RPMI8226 (cell line): ENCODE results near the gene RPS6KB2.

ENCODE experiments used
- DNase-seq: peaks from one replicate; pipeline ENCODE4 v3.0.0-alpha.2; 2015

Gene RPS6KB2

DNA sequence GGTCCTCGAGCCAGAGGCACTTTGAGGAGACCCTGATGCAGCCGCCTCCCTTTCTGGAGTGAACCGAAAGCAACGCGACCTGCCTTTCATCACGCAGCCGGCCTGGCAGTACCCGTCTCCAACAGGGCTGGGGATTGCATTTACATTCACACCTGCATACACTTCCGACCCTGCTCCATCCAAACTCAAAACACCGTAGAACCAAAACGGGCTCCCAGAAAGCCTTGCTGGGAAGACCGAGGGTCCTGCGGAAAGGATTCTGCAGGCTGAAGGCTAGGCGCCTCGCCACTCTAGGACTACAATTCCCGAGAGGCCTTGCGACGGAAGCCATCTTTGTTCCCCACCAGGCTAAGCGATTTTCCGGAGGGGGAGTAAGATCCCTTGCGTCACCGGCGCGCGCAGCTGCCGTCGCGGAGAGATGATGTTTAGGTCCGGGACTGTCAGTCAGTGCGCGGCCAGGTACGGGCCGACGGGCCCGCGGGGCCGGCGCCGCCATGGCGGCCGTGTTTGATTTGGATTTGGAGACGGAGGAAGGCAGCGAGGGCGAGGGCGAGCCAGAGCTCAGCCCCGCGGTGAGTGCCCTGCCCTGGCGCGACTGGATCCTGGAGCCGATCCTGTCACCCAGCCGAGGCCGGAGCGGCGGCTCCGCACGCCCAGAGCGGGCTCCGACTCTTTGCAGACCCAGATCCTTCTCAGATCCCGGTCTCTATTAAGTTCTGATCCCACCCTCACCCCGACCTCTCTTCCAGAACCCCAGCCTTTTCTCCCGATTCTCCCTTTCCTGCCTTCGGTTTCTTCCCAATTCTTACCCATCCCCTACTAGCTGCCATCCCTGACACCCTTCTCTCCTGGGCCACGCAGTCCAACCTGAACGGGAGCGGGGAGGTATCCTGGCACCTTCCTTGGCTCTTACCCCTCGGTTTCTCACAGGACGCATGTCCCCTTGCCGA is at the start of gene RPS6KB2:
Gene RPS6KB2, plus strand, starts transcription at position 443 of the 950 bp plus-strand sequence. Its CDS starts 52 bp downstream, at position 495.
- peak; percentile 99 for DNase-seq

GRCh38 chr11:67378544-67378943 is 49.8 kb upstream of the RPS6KB2 start:
- DNase-seq = no peak

DNA sequence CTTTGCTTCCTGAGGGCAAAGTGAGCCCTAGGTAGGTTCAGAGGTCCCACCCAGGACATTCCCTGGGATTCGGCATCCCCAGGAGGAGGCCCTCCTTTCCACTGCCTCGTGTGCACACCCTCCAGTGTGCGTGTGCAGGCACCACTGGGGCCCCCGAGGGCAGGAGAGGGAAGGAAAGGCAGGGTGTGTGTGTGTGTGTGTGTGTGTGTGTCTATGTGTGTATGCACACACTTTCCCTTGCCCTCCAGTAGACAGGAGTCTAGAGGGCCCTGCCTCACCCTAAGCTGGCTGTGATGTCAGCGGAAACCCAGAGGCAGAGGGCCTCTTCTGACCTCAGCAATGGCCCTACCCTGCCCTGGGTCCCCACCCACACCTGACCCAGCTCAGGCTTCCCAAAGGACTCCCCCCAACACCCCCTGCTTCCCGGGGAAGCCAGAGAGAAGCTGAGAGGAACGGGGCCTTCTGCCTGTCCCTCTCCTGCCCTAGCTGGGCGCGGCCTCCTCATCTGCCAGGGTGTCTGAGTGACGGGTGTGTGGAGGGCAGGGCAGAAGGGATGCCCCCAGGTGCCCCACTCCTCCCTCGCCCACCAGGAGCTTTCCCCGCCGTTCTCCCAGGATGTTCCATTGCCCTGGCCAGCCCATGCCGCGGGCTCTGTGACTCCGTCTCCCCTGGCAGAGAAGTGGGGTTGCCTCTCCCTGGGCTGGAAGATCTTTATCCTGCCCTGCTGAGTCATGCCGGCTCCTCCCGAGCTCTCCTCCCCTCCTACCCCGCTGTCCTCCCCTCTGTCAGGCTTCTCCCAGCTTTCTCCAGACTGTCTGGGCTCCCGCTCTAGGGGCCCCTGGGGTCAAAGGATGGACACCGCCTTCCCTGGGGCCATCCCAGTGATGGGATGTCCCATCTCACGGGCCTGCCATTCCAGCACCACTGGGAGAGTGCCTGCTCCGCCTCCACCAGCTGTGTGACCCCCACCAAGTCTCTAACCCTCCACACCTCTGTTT is 48.9 kb upstream of the RPS6KB2 start:
- DNase-seq = no peak

DNA sequence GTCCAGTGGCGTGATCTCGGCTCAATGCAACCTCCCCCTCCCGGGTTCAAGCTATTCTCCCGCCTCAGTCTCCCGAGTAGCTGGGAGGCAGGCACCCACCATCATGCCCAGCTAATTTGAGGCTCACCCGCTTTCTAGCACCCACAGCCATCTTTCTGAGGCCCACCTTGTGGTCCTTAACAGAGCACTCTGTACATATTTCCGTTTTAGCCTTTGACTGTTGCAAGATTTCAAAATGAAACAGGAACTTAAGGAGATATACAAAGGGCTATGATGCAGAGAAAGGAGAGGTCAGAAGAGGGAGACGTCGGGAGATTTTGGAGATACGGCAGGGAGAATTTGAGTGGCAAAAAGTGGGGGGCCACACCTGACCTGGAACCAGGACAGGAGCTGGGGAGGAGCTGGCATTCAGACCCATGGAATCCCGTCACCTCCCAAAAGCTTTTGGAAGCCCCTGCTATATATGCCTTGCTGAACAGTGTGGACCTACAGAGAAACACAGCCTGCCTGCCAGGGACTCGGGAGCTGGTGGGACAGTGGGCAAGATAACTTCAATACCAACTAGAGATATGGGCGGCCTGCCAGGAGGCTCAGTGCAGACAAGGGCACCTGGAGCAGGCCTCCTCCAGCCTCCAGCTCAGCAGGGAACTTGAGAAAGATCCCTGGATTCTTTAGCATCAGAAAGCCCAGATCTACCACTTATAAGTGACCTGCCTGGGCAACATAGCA is 46.9 kb upstream of the RPS6KB2 start:
- no peak for DNase-seq

DNA sequence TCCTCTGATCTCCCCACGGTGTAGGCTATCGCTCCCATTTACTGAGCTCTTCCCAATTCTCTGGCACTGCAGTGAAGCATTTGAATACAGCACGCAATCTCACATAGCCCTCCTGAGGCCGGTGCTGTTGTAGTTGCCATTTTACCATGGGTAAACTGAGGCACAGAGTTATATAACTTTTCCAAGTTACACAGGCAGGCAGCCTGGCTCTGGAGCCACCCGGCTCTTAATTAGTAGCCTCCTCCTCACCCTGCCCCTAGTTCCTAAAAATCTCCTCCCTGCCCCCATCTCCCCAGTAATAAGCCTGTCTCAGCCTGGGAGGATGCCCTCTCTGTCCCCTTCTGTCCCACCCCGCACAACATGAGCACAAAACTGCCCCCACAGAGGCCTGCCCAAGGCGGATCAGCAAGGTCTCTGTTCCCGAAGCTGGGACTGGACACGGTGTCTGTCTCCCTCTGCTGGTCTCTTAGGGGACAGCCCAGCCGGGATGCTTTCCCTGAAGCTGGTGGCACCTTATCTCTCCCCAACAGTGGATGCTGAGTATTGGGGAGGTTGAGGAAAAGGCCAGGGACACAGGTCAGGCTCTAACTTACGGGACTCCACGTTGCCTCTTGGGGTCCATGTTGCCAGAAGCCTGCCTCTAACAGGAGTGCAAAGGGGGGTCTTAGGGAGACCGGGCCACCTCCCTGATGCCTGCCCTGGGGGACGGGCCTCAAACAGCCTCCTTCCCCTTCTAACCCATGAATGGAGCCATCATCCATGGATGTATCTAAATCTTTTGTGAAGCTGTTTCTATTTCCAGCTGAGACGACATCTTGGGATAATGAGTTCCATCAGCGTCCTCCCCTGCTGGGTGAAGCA is 45.8 kb upstream of the RPS6KB2 start:
- DNase-seq = peak; percentile 75

DNA sequence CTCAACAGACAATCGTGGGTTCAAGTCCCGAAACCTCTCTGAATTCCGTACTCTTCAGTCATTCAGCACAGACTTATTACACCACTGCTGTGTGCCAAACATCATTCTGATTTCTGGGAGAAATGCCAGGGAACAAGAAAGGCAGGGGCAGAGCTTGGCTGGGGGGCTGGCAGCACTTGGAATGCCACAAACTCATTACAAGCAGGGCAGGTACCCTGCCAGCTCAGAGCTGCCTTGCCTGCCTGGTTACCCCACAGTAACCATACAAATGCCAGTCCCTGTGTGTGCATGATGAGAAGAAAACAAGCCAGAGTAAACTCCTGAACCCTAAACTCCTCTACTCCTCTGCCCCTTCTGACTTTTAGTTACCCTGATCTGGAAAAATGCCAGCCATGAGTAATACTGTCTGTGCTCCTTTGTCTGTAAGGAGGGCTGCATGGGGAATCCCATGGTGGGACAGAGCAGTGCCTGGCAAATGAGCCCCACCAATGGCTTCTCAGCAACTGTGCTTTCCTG is 43.4 kb upstream of the RPS6KB2 start:
- DNase-seq = peak; percentile 32

DNA sequence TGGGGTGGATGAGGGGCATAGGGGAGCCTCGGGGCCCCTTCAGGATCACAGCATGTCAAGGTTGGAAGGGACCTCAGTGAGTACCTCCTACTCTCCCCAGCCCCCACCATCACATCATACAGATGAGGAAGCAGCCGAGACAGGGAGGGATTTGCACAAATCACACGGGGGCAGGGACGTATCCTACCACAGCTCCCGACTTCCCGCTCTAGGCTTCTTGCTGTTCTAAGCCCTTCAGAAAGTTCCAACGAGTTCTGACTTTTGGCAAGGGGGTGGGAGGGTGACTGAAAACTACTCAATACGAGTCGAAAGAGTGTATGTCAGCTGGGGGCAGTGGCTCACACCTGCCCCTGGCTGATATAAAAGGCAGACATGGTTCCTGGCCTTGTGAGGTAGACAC is 41.2 kb upstream of the RPS6KB2 start:
- DNase-seq = no peak

GRCh38 chr11:67387518-67387917 is 40.8 kb upstream of the RPS6KB2 start:
- no peak for DNase-seq

DNA sequence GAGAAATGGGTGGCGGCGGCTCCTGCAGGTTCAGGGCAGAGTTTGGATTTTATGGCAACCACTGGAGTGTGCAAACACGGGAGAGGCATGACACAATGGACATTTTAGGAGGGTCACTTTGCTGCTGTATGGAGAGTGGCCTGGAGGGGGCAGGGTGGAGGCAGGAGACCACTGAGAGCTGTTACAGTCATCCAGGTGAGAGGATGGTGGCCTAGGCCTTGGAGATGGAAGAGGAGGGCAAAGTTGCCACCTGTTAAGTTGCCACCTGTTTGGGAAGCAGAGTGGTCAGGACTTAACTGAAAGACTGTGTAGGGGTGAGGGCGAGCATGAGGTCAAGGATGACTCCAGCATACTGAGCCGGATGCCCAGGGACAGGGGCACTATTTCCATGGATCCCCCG is 38.8 kb upstream of the RPS6KB2 start:
- peak; percentile 44 for DNase-seq

DNA sequence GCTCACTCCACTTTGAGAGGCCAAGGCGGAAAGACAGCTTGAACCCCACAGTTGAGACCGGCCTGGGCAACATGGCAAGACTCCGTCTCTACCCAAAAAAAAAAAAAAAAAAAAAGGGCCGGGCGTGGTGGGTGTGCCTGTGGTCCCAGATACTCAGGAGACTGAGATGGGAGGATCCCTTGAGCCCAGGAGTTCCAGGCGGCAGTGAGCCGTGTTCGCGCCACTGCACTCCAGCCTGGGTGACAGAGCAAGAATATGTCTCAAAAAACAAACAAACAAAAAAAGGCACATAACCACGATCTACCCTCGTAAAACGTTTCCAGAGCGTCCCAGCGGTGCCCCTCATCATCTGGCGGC is 37.4 kb upstream of the RPS6KB2 start:
- no peak for DNase-seq

DNA sequence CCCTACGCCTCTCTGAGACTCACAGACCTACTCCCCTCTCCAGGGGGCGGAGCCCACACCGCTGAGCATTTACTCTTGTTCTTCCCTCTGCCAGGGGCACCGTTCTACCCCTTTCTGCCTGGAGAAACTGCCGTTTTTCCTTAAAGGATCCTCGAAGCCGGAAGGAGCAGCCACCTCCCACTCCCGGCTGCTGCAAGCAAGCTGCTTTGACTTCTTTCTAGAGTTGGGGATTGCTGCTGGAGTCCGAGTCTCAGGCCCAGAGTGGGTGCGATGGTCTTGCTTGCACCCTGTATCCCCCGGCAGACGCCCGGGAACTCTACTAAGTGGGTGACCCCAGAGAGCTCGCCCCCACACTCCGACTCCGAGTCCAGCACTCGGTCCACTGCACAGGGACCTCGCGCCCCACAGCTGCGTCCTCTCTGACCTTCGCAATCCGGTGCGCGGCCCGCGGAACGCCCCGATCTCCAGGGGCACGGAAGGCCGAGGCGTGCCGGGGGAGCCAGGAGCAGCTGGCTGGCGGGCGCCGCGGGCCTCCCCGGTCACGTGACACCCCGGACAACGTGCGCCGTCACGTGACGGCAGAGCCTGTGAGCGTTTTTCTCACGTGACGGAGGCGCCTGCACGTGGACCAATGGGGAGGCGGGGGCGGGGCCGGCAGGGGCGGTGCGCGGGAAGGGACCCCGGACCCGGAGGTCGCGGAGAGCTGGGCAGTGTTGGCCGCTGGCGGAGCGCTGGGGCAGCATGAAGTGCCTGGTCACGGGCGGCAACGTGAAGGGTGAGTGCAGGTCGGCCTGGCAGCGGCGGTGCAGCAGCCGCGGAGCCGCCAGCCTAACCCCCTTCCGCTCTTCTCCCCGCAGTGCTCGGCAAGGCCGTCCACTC is 36.8 kb upstream of the RPS6KB2 start, which contains the start of gene RAD9A:
Gene RAD9A, plus strand, starts transcription at position 683 of the 879 bp plus-strand sequence. Its CDS starts 59 bp downstream, at position 742.
- DNase-seq = peak; percentile 97

- no peak for DNase-seq
Observed at GRCh38 chr11:67392183-67392715, 36.0 kb upstream of the RPS6KB2 start.

GRCh38 chr11:67393437-67393836 is 34.9 kb upstream of the RPS6KB2 start:
- DNase-seq = no peak

GRCh38 chr11:67393990-67394389 is 34.3 kb upstream of the RPS6KB2 start:
- no peak for DNase-seq

- no peak for DNase-seq
Observed at GRCh38 chr11:67395555-67396258, 32.6 kb upstream of the RPS6KB2 start.

DNA sequence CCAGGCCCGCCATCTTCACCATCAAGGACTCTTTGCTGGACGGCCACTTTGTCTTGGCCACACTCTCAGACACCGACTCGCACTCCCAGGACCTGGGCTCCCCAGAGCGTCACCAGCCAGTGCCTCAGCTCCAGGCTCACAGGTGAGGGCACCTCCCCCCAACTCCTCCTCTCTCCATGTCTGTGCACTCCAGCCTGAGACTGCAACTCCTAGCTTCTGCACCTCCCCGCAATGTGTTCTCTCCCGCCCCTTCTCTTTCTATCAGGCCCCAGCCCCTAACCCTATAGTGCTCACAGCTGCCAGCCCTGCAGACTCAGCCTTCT is 32.1 kb upstream of the RPS6KB2 start:
- DNase-seq = no peak

DNA sequence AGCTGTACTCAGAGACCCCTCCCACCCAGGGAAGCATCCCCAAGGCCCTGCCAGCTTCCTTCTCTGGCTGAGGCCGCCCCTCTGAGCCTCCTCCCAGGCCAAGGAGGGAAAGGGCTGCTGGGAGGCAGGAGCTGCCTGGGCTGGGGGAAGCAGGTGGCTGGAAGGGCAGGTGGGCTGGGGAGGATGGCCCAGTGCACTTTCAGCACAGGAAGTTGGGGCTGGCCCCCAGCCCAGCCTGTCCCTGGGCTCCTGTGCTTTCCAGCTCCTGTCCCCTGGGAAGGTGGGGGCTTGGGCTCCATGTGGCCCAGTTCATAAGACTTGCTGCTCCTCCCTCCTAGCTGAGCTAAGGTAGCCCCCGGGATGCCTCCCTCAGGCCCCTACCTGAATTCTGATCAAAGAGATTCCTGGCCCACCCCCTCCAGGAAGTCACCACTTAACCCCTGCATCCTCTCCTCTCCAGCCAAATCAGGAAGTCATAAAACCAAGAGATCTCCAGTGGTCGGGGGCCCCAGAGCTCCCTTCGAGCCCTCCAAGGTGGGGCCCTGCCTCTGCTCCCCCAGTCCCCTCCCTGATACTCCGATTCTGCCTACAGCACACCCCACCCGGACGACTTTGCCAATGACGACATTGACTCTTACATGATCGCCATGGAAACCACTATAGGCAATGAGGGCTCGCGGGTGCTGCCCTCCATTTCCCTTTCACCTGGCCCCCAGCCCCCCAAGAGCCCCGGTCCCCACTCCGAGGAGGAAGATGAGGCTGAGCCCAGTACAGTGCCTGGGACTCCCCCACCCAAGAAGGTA is 31.5 kb upstream of the RPS6KB2 start:
- no peak for DNase-seq

GRCh38 chr11:67397536-67397935 is 30.8 kb upstream of the RPS6KB2 start:
- DNase-seq = no peak
